ENCODE results near the gene RFLNA.

DNA sequence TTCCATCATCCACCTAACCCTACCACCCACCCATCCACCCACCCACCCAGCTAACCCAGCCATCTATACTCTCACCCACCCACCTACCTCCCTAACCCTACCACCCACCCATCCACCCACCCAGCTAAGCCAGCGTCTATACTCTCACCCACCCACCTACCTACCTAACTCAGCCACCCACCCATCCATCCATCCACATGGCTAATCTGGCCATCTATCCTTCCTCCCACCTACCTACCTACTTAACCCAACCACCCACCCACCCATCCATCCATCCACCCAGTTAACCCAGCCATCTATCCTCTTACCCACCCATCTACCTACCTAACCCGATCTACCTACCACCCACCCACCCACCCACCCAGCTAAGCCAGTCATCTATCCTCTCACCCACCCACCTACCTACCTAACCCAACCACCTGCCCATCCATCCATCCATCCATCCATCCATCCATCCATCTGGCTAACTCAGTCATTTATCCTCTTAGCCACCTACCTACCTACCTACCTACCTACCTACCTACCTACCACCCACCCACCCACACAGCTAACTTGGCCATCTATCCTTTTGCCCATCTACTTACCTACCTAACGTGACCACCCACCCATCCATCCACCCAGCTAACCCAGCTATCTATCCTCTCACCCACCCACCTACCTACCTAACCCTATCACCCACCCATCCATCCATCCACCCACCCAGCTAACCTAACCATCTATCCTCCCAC, 44.1 kb downstream of the RFLNA start:
- TF ChIP-seq POLR2A (IDR thresholded peaks at IDR 0.05), result no peak
- TF ChIP-seq, protein P1, sequence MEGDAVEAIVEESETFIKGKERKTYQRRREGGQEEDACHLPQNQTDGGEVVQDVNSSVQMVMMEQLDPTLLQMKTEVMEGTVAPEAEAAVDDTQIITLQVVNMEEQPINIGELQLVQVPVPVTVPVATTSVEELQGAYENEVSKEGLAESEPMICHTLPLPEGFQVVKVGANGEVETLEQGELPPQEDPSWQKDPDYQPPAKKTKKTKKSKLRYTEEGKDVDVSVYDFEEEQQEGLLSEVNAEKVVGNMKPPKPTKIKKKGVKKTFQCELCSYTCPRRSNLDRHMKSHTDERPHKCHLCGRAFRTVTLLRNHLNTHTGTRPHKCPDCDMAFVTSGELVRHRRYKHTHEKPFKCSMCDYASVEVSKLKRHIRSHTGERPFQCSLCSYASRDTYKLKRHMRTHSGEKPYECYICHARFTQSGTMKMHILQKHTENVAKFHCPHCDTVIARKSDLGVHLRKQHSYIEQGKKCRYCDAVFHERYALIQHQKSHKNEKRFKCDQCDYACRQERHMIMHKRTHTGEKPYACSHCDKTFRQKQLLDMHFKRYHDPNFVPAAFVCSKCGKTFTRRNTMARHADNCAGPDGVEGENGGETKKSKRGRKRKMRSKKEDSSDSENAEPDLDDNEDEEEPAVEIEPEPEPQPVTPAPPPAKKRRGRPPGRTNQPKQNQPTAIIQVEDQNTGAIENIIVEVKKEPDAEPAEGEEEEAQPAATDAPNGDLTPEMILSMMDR (IDR thresholded peaks at IDR 0.05), result no peak

Data from body of pancreas (tissue), 4 donors.